NCI-H345 (cell line): ENCODE data around the gene TRIM71.
A peak's percentile ranks its signal among the peaks of the same experiment; 100 is the strongest.
"Not testable (repeated sequence)": the region's sequence is repeated elsewhere in the genome, so short reads cannot be mapped to it uniquely, and the experiment has no call there.

Experiments
- DNase-seq: peaks from one replicate; lab custom pipeline; 2025; lab: John Stamatoyannopoulos, UW

The TRIM71 gene

GRCh38 chr3:32817558-32818228 lies at the start of gene TRIM71:
TSS of gene TRIM71 (plus strand) at chr3:32817997. CDS start at chr3:32818081, 84 bp downstream.
- DNase-seq, result no peak

GRCh38 chr3:32778389-32778788 lies 39.4 kb upstream of the TRIM71 start:
- no peak for DNase-seq

- no peak for DNase-seq
Observed at GRCh38 chr3:32780071-32780734, 37.6 kb upstream of the TRIM71 start.

GRCh38 chr3:32780735-32781210 lies 37.0 kb upstream of the TRIM71 start:
- peak; percentile 2 for DNase-seq

GRCh38 chr3:32781211-32781968 lies 36.4 kb upstream of the TRIM71 start:
- DNase-seq, result peak; percentile 69

GRCh38 chr3:32781969-32782270 lies 35.9 kb upstream of the TRIM71 start:
- not testable (repeated sequence) for DNase-seq

- no peak for DNase-seq
Observed at GRCh38 chr3:32782407-32782806, 35.4 kb upstream of the TRIM71 start.

GRCh38 chr3:32791833-32792232 lies 26.0 kb upstream of the TRIM71 start:
- no peak for DNase-seq

GRCh38 chr3:32794487-32795308 lies 23.1 kb upstream of the TRIM71 start:
- DNase-seq, result no peak

GRCh38 chr3:32796384-32796950 lies 21.3 kb upstream of the TRIM71 start:
- DNase-seq, result not testable (repeated sequence)

- no peak for DNase-seq
Observed at GRCh38 chr3:32797776-32798175, 20.0 kb upstream of the TRIM71 start.

GRCh38 chr3:32801440-32801839 lies 16.4 kb upstream of the TRIM71 start:
- not testable (repeated sequence) for DNase-seq

GRCh38 chr3:32813180-32813579 lies 4.6 kb upstream of the TRIM71 start:
- DNase-seq, result no peak

GRCh38 chr3:32814361-32814760 lies 3.4 kb upstream of the TRIM71 start:
- no peak for DNase-seq

GRCh38 chr3:32815841-32816438 lies 1.9 kb upstream of the TRIM71 start:
- DNase-seq, result no peak

- DNase-seq, result no peak
Observed at GRCh38 chr3:32816439-32817256, 1.1 kb upstream of the TRIM71 start.

GRCh38 chr3:32817257-32817557 lies 590 bp upstream of the TRIM71 start:
- DNase-seq, result no peak

GRCh38 chr3:32818229-32818969 lies 602 bp downstream of the TRIM71 start:
- DNase-seq, result no peak

- no peak for DNase-seq
Observed at GRCh38 chr3:32818970-32819511, 1.2 kb downstream of the TRIM71 start.
